Pancreas (tissue), 10 donors: Measurements from ENCODE around the gene WLS. TPM values are rescaled to one million over a fixed set of nuclear protein-coding genes. Genes with fewer than 3 reads are reported as not detected.

Experiments
- ATAC-seq, 4 donors: fragments of 200-7000 bp; cut with Tn5 transposase; one replicate each; pipeline versions ENCODE4 v1.8.0 to v1.9.1; 2020; ENCODE audit warnings: mild to moderate bottlenecking in 4 of 4, moderate library complexity in 4 of 4
- DNase-seq, 6 donors: peaks; one replicate each; pipeline ENCODE4 v3.0.0-alpha.2; 2020
- FAIRE-seq: peaks from 2 replicates; lab custom pipeline; 2012; peaks lifted over from hg19 to GRCh38; lab: Jason Lieb, UNC
- H3K27ac ChIP-seq, 4 donors: fragments of 200-600 bp; sonication (generic); 1 replicate in 3 of 4; 2 replicates in 1 of 4; pipeline versions ENCODE4 v1.5.0 to v1.8.0; 2020
- H3K27me3 ChIP-seq, 4 donors: fragments of 200-600 bp; one replicate each; pipeline ENCODE4 v1.8.0; 2021
- H3K36me3 ChIP-seq, 3 donors: fragments of 200-600 bp; sonication (generic) in 1 of 3; one replicate each; pipeline versions ENCODE4 v1.5.0 to v1.8.0; 2020 to 2021
- H3K4me1 ChIP-seq, 3 donors: fragments of 200-600 bp; one replicate each; pipeline ENCODE4 v1.8.0; 2021
- H3K4me3 ChIP-seq, 4 donors: fragments of 200-600 bp; sonication (generic) in 2 of 4; one replicate each; pipeline versions ENCODE4 v1.5.0 to v1.8.0; 2020 to 2021
- H3K9me3 ChIP-seq, 4 donors: fragments of 200-600 bp; one replicate each; pipeline ENCODE4 v1.8.0; 2021
- CTCF ChIP-seq, 4 donors: fragments of 200-600 bp; sonication (generic) in 3 of 4; IDR thresholded peaks; one replicate each; pipeline versions ENCODE4 v1.5.0 to v1.8.0; 2021; ENCODE audit warnings: antibody characterized with exemption in 4 of 4
- WGBS, 2 donors: extraction: QIAGEN DNeasy Blood & Tissue Kit; methylation state at CpG; one replicate each; pipeline ENCODE4 v1.1.7; 2013; 5-methylcytosine and 5-hydroxymethylcytosine counted together
- intact Hi-C, 3 donors: fragments of 100-400 bp; cut with DNase I; formaldehyde crosslinking; loops; one replicate each; pipeline versions ENCODE4 v1.11.1 to v1.14.2; 2022
- polyA plus RNA-seq, 2 donors: library from polyadenylated mRNA; stranded (reverse); fragments of 200-250 nt; gene quantifications; one replicate each; pipeline ENCODE4 v1.2.3, GENCODE V29; 2013
- total RNA-seq, 6 donors: library from RNA; stranded (reverse); fragmentation: NEBNext Ultra II Directional in 4 of 6; extraction: Animal tissue kit (Norgen Biotek cat#: 25700) in 4 of 6; gene quantifications; one replicate each; pipeline versions ENCODE4 v1.2.1 to v1.2.4, GENCODE V29; 2021 to 2023
- donor health status: healthy with polysubstance abuse.
- donor health status: DM: no; HTN: no; CAD: no; lungs with moderate emphysema.
- donor health status: DM: no; HTN: no; CAD: no.
- donor health status: control.
- donor health status: control.
- donor health status: Bipolar disorder and iron deficiency.
- donor health status: DM: yes; HTN: yes; CAD: no.
- donor health status: DM: no; HTN: no; CAD: no.
- donor health status: DM: no; HTN: no; CAD: no.
- donor health status: DM: yes; HTN: yes; CAD: no.

The WLS gene
- total and polyA plus RNA-seq, 8 donors = 32.5 to 121 (median 68.8) TPM

GRCh38 chr1:68120136-68120791, 112.1 kb downstream of the WLS start:
- ATAC-seq (peak; percentile 80 to 94 (median 87)), FAIRE-seq (no peak), DNase-seq (peak in 2 of 6 donors; percentile 40 to 56)
- H3K36me3 ChIP-seq = peaks cover 0 to 4% (median 0%) of the 10 kb centered on the region in 3 donors
- no peaks in the 10 kb centered on the region for H3K27me3 ChIP-seq
- no peak overlapping the region for H3K27ac ChIP-seq
- no peaks in the 10 kb centered on the region for H3K4me1 ChIP-seq
- no peak overlapping the region for H3K4me3 ChIP-seq
- TF ChIP-seq CTCF (IDR thresholded peaks at IDR 0.05) = peak; percentile 54 to 80 (median 64)
- 37 to 40% methylated on average over 7 of the region's 7 CpGs for WGBS, 2 donors
- intact Hi-C loops = loop anchor here (5.0 to 10.0 kb wide), 2 partner anchors 202 to 205 kb away; no protein-coding TSS in a partner anchor
- no peaks in the 10 kb centered on the region for H3K9me3 ChIP-seq

DNA sequence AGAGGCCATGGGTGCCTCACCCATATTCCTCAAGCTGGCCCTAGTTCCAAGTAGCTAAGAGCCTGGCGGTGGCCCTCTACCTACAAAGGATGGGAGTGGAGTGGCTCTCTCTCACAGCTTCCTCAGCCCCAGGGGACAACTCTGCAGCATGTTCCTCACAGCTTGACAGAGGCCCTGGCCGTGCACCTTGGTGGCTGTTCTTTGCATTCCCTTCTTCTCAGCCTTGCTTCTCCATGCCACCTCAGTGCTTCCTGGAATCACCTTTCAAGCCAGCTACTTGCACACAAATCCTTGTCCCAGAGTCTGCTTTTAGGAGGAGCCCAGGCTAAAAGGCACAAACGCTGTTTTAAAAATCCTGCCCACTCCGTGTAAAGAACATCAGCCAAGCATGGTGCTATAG, 112.9 kb downstream of the WLS start:
- TF ChIP-seq CTCF (IDR thresholded peaks at IDR 0.05) = no peak
- no peak overlapping the region for H3K27ac ChIP-seq
- 94 to 95% methylated on average over 4 of the region's 4 CpGs for WGBS, 2 donors
- no peak for DNase-seq
- no peaks in the 10 kb centered on the region for H3K36me3 ChIP-seq
- no peak overlapping the region for H3K4me3 ChIP-seq
- intact Hi-C loops = loop anchor here in 2 of 3 donors (5.0 to 10.0 kb wide), 2 partner anchors 223 to 355 kb away; no protein-coding TSS in a partner anchor
- no peak for ATAC-seq
- H3K27me3 ChIP-seq = no peaks in the 10 kb centered on the region
- H3K9me3 ChIP-seq = no peaks in the 10 kb centered on the region
- no peak for FAIRE-seq
- no peaks in the 10 kb centered on the region for H3K4me1 ChIP-seq

DNA sequence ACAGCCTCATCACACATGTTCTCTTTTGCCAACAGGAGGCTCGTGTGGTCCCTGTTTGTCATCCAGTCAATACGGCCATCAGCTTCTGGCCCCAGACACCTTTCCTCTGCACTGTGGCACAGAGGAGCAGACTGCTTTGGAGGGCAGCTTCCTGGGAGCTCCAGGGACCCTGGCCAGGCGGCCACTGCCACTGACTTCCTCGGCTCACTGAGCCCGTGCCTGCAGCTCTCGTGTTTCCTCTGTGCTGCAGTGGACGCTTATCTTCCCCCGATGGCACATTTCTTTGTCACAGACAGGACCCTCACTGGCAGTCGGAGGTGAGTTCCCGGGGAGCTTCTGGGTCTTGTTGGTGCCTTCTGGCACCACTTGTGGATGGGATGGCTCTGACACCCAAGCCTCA, 114.9 kb downstream of the WLS start:
- FAIRE-seq (no peak), DNase-seq (no peak), ATAC-seq (no peak)
- 75 to 77% methylated on average over 10 of the region's 10 CpGs for WGBS, 2 donors
- Histone ChIP-seq H3K36me3 (no peaks in the 10 kb centered on the region), H3K4me3 (no peak overlapping the region), H3K9me3 (no peaks in the 10 kb centered on the region), H3K27ac (no peak overlapping the region), H3K27me3 (no peaks in the 10 kb centered on the region), H3K4me1 (no peaks in the 10 kb centered on the region)
- intact Hi-C loops = loop anchor here in 2 of 3 donors (5.0 to 10.0 kb wide), 2 partner anchors 225 to 353 kb away; no protein-coding TSS in a partner anchor
- TF ChIP-seq CTCF (IDR thresholded peaks at IDR 0.05) = no peak

- FAIRE-seq = no peak
- WGBS, 2 donors = 2 to 4% methylated on average over 3 of the region's 3 CpGs
- Histone ChIP-seq H3K9me3 (no peaks in the 10 kb centered on the region), H3K27ac (no peak overlapping the region), H3K4me3 (no peak overlapping the region), H3K36me3 (no peaks in the 10 kb centered on the region), H3K4me1 (no peaks in the 10 kb centered on the region), H3K27me3 (no peaks in the 10 kb centered on the region)
- TF ChIP-seq CTCF (IDR thresholded peaks at IDR 0.05) = peak; percentile 67 to 87 (median 76)
- peak; percentile 25 to 62 (median 51) for ATAC-seq
- intact Hi-C loops = loop anchor here in 2 of 3 donors (5.0 to 10.0 kb wide), 2 partner anchors 226 to 352 kb away; no protein-coding TSS in a partner anchor
- peak in 3 of 6 donors; percentile 16 to 57 (median 34) for DNase-seq
These were observed 115.6 kb downstream of the WLS start for GRCh38 chr1:68116643-68117235.
